ENCODE data around the gene DYSF. TPM values are rescaled to one million over a fixed set of nuclear protein-coding genes. Genes with fewer than 3 reads are reported as not detected.

The DYSF gene
- total RNA-seq, 8 experiments from 2014 or later, result 0.33 to 14.7 (median 0.83) TPM

DNA sequence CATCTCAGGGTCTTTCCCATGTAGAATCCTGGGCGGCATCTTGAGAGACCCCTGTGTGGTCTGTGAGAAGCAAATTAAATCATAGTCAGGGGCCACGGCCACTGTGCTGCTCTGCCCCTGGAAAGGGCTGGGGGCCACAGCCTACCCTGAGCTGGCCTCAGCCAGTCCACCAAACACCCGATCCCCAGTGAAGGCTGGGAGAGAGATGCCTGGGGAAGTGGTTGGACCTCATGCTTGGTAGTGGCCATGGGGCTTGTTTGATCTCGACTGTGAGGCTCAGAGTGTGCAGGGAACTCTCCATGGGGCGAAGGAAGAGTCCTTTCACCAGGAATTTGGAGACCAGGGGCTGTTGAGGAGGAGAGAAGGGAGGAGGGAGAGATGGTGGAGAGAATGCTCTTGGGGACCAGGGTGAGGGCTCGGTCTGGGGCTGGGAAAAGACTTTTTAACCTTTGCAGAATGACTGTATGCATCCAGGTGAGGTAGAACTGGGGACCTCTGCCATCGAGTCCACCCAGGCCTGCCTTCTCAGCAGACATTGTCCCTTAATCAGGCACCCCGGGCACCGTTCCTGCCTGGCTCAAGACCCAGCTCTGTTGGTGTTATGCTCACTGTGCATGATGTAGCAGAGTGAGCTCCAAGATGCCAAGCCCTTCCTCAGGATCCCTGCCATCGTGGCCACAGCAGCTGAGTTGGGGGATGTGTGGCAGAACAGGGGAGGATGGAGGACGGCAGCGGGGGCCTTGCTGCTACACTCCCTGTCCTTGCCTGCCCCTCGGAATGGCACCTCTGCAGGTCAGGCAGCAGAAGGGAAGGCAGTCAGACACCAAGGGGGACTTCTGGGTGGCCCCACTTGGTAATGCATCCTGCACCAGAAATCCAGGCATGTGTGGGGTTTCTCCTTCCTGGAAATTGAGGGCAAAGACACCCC lies 249.9 kb downstream of the DYSF start:
- 25 to 100% (median 73%) methylated on average over 1 to 4 of the region's 13 CpGs; no CpG with 5 or more reads in 4 of the 10 experiments for WGBS, 10 experiments
- Histone ChIP-seq H3K4me3 (no peak overlapping the region), H3K4me1 (replicated peaks in 1 of 2) (peaks cover 34 to 42% of the 10 kb centered on the region in 2 donors), H3K27ac (no peak overlapping the region)
- in situ Hi-C loops (cut with MboI; ENCODE audit: low pct_unique_long_range_greater_than_20kb in 2 of 9, low sequenced_read_pairs in 9 of 9, unreplicated experiment in 9 of 9), result no loop called here
- ATAC-seq (replicated peaks in 6 of 8), result no peak

DNA sequence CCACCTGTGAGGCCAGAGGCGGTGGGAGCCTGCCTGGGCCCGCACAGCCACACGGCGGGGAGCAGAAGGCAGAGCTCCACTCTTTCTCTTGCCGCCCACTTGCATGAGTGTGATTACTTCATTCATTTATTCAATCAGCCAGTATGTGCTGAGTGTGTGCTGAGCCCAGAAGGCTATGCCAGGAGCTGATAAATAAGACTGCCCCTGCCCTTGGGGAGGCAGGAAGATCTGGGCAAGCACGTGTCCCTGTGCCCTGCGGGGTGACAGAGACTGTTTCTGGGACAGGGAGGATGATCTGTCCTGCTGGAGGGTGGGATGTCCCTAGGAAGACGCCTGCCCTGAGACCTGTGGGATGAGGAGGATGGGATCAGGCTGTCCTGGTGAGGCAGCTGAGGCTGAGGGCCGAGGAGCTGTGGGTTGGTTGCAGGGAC lies 250.8 kb downstream of the DYSF start:
- Histone ChIP-seq H3K27ac (no peak overlapping the region), H3K4me3 (no peak overlapping the region), H3K4me1 (replicated peaks in 1 of 2) (peaks cover 33 to 37% of the 10 kb centered on the region in 2 donors)
- WGBS, 10 experiments, result 0 to 83% (median 80%) methylated on average over 1 to 2 of the region's 9 CpGs; no CpG with 5 or more reads in 4 of the 10 experiments
- peak in 6 of 8 experiments; percentile 18 to 83 (median 58) for ATAC-seq (replicated peaks in 6 of 8)
- in situ Hi-C loops (cut with MboI; ENCODE audit: low pct_unique_long_range_greater_than_20kb in 2 of 9, low sequenced_read_pairs in 9 of 9, unreplicated experiment in 9 of 9), result no loop called here

DNA sequence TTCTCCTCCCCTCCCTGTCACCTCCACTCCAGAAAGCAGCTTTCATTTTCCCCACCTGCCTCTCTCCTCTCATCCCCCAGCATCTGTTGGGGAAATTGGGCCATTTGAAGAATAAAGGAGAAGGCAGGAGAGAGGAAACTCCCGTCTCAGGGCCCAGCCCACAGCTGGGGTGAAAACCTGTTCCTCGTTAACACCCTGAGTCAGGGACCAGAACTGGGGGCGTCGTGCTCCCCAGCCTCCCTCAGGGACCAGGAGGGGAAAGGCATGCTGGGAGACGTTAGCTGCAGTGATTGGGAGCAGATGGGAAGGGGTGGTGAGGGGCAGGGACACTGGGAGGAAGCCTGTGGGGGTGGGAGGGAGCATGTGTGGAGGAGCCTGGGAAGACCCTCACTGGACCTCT lies 251.3 kb downstream of the DYSF start:
- 28 to 60% methylated on average over 1 to 3 of the region's 5 CpGs; no CpG with 5 or more reads in 8 of the 10 experiments for WGBS, 10 experiments
- H3K4me3 ChIP-seq, result no peak overlapping the region
- H3K4me1 ChIP-seq (replicated peaks in 1 of 2), result peaks cover 28 to 32% of the 10 kb centered on the region in 2 donors
- in situ Hi-C loops (cut with MboI; ENCODE audit: low pct_unique_long_range_greater_than_20kb in 2 of 9, low sequenced_read_pairs in 9 of 9, unreplicated experiment in 9 of 9), result no loop called here
- no peak for ATAC-seq (replicated peaks in 6 of 8)
- no peak overlapping the region for H3K27ac ChIP-seq

DNA sequence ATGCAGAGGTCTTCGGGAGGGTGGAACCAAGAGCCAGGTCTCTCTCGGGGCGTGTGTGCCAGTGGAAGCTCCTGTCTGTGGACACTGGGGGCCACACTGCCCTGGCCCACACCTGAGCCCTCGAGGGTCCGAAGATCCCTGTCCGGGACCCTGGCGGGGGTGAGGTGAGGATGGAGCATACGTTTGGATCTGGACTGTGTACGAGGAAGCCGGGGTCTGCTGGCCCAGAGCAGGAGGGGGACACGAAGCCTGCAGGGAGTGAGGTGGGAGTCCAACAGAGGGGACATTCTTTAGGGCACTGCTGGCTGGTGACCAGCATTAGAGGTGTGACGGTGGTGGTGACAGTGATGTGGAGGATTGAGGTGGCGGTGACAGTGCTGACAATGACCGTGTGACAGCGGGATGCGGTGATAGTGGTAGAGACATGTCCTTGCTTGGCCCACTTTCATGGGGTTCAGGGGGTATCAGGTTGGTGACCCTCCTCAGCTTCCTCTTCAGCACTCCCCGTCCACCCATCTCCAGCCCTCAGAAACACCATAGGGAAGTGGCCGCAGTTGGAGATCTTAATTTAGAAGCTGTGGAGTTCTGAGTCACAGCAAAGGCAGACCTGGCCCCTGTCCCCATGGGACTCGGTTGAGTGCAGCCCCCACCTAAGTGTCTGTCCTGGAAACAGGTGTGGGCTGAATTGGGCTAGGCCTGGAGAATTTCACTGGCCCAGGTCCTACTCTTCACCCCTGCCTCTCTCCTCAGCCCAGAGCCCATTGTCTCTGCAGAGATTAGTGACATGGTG lies 252.0 kb downstream of the DYSF start:
- no peak for ATAC-seq (replicated peaks in 6 of 8)
- in situ Hi-C loops (cut with MboI; ENCODE audit: low pct_unique_long_range_greater_than_20kb in 2 of 9, low sequenced_read_pairs in 9 of 9, unreplicated experiment in 9 of 9), result no loop called here
- Histone ChIP-seq H3K4me1 (replicated peaks in 1 of 2) (peaks cover 21 to 25% of the 10 kb centered on the region in 2 donors), H3K4me3 (no peak overlapping the region), H3K27ac (no peak overlapping the region)
- 82 to 86% methylated on average over 2 to 5 of the region's 19 CpGs; no CpG with 5 or more reads in 8 of the 10 experiments for WGBS, 10 experiments

DNA sequence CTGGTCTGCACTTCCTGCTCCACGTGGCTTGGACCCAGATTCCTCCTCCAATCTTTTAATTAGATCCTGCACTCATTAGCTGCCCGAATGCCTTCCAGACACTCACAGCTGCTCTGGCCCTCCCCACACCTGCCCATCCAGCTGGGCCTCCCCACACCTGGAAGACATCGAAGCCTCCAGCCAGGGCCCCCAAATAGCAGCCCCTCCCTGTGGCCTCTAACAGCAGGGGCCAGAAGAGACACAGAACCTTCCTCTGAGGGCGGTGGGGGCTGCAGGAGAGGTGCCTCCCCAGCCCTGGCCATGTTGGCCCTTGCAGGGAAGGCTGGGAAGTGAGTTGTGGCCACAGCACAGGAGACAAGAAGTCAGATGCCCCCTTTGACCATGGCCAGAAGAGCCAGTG lies 252.8 kb downstream of the DYSF start:
- no peak overlapping the region for H3K27ac ChIP-seq
- no peak overlapping the region for H3K4me3 ChIP-seq
- 0 to 83% (median 80%) methylated on average over 1 to 2 of the region's 4 CpGs; no CpG with 5 or more reads in 7 of the 10 experiments for WGBS, 10 experiments
- ATAC-seq (replicated peaks in 6 of 8), result no peak
- in situ Hi-C loops (cut with MboI; ENCODE audit: low pct_unique_long_range_greater_than_20kb in 2 of 9, low sequenced_read_pairs in 9 of 9, unreplicated experiment in 9 of 9), result no loop called here
- peaks cover 14 to 17% of the 10 kb centered on the region in 2 donors for H3K4me1 ChIP-seq (replicated peaks in 1 of 2)

DNA sequence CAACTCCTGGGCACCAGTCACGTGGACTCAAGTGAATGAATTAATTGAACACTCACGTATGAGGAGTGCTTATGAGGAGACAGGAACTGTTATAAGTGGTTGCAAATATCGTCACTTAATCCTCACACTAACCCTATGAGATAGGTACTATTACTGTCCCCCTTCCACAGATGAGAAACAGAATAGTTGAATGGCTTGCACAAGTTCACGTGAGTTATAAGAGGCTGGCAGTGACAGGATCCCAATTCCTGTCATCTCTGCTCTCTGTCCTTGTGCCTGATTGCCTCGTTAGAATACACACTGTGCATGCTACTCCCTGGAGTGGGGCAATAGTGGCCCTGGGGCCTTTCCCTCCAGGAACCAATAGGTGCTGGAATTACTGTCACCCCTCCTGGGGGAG lies 253.5 kb downstream of the DYSF start:
- 7 to 100% (median 80%) methylated on average over 1 to 5 of the region's 5 CpGs; no CpG with 5 or more reads in 3 of the 10 experiments for WGBS, 10 experiments
- peaks cover 11 to 12% of the 10 kb centered on the region in 2 donors for H3K4me1 ChIP-seq (replicated peaks in 1 of 2)
- ATAC-seq (replicated peaks in 6 of 8), result no peak
- in situ Hi-C loops (cut with MboI; ENCODE audit: low pct_unique_long_range_greater_than_20kb in 2 of 9, low sequenced_read_pairs in 9 of 9, unreplicated experiment in 9 of 9), result no loop called here
- no peak overlapping the region for H3K27ac ChIP-seq
- H3K4me3 ChIP-seq, result no peak overlapping the region

DNA sequence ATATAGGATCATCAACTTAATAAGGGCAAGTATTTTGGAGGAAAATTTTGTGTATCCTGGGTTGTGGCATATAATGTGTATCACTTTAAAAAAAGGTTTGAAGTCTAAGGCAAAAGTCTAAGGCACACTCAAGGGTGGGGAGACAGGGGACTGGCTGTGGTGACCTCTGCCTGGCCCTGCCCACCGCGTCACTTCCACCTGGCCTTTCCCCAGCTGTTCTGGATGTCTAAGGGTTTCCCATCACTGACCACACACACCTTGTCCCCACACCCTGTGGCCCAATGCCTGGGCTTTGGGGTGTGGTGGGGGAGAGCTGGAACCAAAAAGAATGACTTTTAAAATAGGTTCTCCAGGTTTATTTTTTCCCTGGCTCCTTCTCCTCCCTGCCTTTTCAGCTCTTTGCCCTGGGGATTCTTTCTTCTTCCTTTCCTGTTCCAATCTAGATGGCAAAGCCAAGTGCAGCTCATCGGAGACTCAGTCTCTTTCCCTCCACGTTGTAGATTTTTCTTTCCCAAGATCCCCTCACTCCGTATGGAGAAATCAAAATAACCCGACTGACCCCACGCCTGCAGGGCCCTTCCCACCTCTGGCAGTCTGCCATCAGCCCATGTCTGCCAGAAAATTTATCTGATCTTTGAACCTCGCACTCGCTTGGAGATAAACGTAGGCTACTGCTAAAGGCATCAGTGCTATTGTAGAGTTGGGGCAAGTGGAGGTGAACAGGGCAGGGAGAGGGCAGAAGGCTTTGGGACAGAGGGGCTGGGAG lies 257.2 kb downstream of the DYSF start:
- peak in 1 of 8 experiments; percentile 19 for ATAC-seq (replicated peaks in 6 of 8)
- no peak overlapping the region for H3K27ac ChIP-seq
- no peak overlapping the region for H3K4me3 ChIP-seq
- in situ Hi-C loops (cut with MboI; ENCODE audit: low pct_unique_long_range_greater_than_20kb in 2 of 9, low sequenced_read_pairs in 9 of 9, unreplicated experiment in 9 of 9), result no loop called here
- WGBS, 10 experiments, result 27 to 80% (median 70%) methylated on average over 1 to 6 of the region's 10 CpGs; no CpG with 5 or more reads in 2 of the 10 experiments
- H3K4me1 ChIP-seq (replicated peaks in 1 of 2), result peaks cover 0 to 4% of the 10 kb centered on the region in 2 donors

DNA sequence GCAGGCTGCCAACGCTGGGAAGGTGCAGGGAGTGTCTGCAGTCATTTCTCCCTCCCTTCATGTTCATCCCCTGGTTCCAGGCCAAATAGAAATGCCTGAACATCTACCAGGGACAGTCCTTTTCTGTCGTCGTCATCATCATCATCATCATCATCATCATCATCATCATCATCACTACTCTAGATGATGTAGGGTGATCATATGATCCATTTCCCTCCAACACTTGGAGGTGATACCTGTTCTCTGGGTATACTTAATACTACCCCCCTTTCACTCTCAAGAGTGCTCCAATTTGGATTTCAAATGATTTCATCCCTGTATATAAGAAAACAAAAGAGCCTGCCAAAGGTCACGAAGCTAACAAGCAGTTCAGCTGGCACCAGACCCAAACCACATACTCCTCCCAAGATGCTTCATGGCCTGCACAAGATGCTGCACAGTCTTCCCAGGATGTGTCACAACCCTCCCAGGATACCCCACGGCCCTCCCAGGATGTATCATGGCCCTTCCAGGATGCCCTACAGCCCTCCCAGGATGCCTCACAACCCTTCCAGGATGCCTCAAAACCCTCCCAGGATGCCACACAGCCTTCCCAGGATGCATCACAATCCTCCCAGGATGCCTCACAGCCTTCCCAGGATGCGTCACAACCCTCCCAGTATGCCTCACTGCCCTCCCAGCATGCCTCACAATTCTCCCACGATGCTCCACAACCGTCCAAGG lies 257.9 kb downstream of the DYSF start:
- Histone ChIP-seq H3K27ac (no peak overlapping the region), H3K4me1 (replicated peaks in 1 of 2) (peaks cover 0 to 4% of the 10 kb centered on the region in 2 donors), H3K4me3 (no peak overlapping the region)
- peak in 1 of 8 experiments; percentile 47 for ATAC-seq (replicated peaks in 6 of 8)
- in situ Hi-C loops (cut with MboI; ENCODE audit: low pct_unique_long_range_greater_than_20kb in 2 of 9, low sequenced_read_pairs in 9 of 9, unreplicated experiment in 9 of 9), result no loop called here
- WGBS, 10 experiments, result 0 to 81% (median 58%) methylated on average over 1 to 7 of the region's 8 CpGs; no CpG with 5 or more reads in 5 of the 10 experiments

DNA sequence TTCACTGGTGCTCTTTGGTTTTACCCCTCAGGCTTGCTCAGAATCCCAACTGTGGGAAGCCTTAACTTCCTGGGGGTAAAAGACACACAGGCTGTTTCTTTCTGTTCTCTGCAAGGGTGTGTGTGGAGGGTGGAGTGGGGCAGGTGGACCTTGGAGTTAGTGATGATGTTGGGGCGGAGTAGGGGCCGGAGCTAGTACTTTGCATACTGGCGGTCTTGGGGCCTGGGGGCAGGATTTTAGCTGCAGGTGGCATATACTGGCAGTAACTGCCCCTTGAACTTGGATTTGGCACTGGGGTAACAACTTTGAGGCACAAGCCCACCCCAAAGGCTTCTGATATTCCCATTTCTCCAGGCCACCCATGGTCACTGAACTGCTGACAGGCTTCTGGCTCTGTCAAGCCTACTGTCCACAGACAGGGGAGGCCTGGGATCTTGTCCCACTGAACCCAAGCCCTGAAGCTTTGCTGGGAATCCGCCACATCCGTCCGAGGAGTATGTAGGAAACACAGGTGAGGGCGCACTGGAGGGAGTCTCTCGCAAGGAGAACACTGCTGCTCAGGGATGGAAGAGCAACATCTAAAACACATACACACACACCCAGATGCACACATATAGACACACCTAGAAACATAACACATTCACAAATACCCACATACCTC lies 258.9 kb downstream of the DYSF start:
- no peak for ATAC-seq (replicated peaks in 6 of 8)
- H3K27ac ChIP-seq, result no peak overlapping the region
- in situ Hi-C loops (cut with MboI; ENCODE audit: low pct_unique_long_range_greater_than_20kb in 2 of 9, low sequenced_read_pairs in 9 of 9, unreplicated experiment in 9 of 9), result no loop called here
- no peak overlapping the region for H3K4me3 ChIP-seq
- H3K4me1 ChIP-seq (replicated peaks in 1 of 2), result no peaks in the 10 kb centered on the region
- WGBS, 10 experiments, result 70 to 94% (median 80%) methylated on average over 1 to 6 of the region's 8 CpGs; no CpG with 5 or more reads in 3 of the 10 experiments

DNA sequence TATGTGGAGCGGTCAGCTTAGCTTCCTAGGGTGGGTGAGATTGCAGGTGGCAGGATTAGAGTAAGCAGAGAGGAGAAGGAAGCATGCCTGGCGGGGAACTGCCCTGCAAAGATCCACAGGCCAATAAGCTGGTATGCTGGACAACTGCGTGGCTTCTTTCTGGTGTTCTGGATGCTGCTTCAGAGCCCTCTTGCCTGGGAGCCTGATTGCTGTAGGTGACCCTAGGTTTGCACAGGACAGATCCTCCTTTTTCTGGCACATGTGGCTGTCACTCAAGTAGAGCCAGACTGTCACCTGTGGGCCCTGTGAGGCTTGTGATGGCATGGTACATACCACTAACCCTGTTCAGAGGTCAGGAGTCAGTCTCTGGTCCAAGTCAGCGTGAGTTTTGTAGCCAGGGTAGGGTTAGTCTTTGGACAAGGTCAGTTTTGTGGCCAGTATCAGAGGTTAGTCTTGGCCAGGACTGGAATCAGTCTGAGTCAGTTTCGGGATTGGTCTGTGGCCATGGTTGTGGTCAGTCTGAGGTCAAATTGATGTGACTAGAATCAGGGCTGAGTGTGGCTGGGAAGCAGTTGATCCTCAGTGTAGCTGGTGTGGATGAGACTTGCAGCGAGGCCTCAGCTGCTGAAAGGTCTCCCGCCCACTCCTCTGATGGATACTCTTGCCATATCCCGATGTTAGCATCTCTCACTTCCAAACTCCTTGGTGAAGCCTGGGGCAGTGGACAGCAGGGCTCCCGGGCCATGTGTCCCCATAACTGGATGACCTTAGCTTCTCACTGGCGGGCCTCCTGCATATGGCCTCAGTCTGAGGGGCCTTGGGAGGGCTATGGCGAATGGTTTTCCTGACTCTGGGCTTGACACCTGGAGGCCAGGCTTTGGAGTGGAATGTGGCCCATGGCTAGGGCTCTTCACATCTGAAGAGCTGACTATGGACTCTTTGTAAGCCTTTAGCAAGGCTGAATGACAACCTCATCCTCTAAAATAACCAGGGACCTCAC lies 260.5 kb downstream of the DYSF start:
- Histone ChIP-seq H3K27ac (no peak overlapping the region), H3K4me1 (replicated peaks in 1 of 2) (peaks cover 0 to 2% of the 10 kb centered on the region in 2 donors), H3K4me3 (no peak overlapping the region)
- 50 to 87% (median 81%) methylated on average over 2 to 6 of the region's 11 CpGs; no CpG with 5 or more reads in 2 of the 10 experiments for WGBS, 10 experiments
- no peak for ATAC-seq (replicated peaks in 6 of 8)
- in situ Hi-C loops (cut with MboI; ENCODE audit: low pct_unique_long_range_greater_than_20kb in 2 of 9, low sequenced_read_pairs in 9 of 9, unreplicated experiment in 9 of 9), result no loop called here

All from motor neuron (in vitro differentiated cells).